GM12891 (cell line): ENCODE measurements around the gene STAT1.

Experiments
- PAX5 ChIP-seq: IDR thresholded peaks from 2 replicates; pipeline ENCODE4 v1.6.1; 2011; ENCODE audit warnings: low read length, moderate library complexity, mild to moderate bottlenecking; ENCODE audit not compliant: insufficient read depth, severe bottlenecking
- POLR2A ChIP-seq: IDR thresholded peaks from 2 replicates; pipeline ENCODE4 v1.6.1; 2011; ENCODE audit warnings: low read depth, low read length, control low read depth
- POLR2AphosphoS5 ChIP-seq: IDR thresholded peaks from 2 replicates; pipeline ENCODE4 v1.6.1; 2011; ENCODE audit warnings: low read depth, low read length, control low read depth
- POU2F2 ChIP-seq: IDR thresholded peaks from 2 replicates; pipeline ENCODE4 v1.6.1; 2011; ENCODE audit warnings: low read depth, mild to moderate bottlenecking, control low read depth, low read length, moderate library complexity
- SPI1 ChIP-seq: IDR thresholded peaks from 2 replicates; pipeline ENCODE4 v1.6.1; 2011; ENCODE audit warnings: low read depth, low read length, control low read depth
- TAF1 ChIP-seq: IDR thresholded peaks from 2 replicates; pipeline ENCODE4 v1.6.1; 2011; ENCODE audit warnings: low read depth, low read length, control low read depth

DNA sequence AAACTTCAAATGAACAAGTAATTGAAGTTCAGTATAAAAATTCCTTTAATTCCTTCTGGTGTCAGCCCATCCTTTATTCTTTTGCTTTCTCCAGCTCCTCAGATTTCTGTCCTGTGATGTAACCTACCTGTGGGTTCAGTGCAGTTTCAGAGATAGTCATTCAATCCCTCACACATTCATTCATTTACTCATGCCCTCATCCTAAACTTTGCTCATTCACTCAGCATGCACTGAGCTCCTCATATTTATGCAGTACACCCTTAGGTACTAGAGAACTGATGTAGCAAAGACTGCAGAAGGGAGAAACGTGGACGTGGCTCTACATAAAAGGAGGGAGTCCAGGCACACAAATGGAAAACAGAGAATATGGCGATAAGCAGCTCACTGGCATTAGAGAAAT, 45.3 kb upstream of the STAT1 start:
- TF ChIP-seq POLR2A (no peak), TAF1 (no peak), PAX5 (no peak), POLR2AphosphoS5 (no peak), POU2F2 (no peak), SPI1 (no peak)
